IMR-90 (cell line): ENCODE results near the gene CCN2. TPM values are rescaled to one million over a fixed set of nuclear protein-coding genes. Genes with fewer than 3 reads are reported as not detected.

Experiments
- ATAC-seq: fragments of 200-7000 bp; cut with Tn5 transposase; 2 replicates; pipeline ENCODE4 v1.9.1; 2020; ENCODE audit warnings: low read depth, mild to moderate bottlenecking, moderate library complexity
- BruUV-seq: library from RNA; stranded (reverse); fragments of 400-500 nt; replicated peaks from 2 replicates; lab custom pipeline; 2021; lab: Mats Ljungman, UMichigan
- CTCF ChIA-PET: fragments of 300-600 bp; formaldehyde crosslinking; extraction: SDS; loops from one replicate; lab custom pipeline; 2021; ENCODE audit warnings: antibody characterized with exemption; lab: Yijun Ruan, JAX
- POLR2A ChIA-PET: fragments of 300-600 bp; sonication (Branson Sonifier 250); formaldehyde crosslinking; loops from one replicate; lab custom pipeline; 2022; ENCODE audit warnings: antibody characterized with exemption; ENCODE audit not compliant: unreplicated experiment; lab: Charles Lee
- DNase-seq: peaks from one replicate; pipeline ENCODE4 v3.0.0; 2013
- H2AFZ ChIP-seq: replicated peaks from 2 replicates; pipeline ENCODE3; 2013; ENCODE audit warnings: low read length, mild to moderate bottlenecking; ENCODE audit not compliant: poor library complexity
- H2AK5ac ChIP-seq: 2 replicates; pipeline ENCODE4 v1.6.1; 2013; ENCODE audit warnings: low read depth, low read length, inconsistent platforms
- H2AK9ac ChIP-seq: replicated peaks from 2 replicates; pipeline ENCODE3; 2013; ENCODE audit warnings: mild to moderate bottlenecking, low read depth, low read length, moderate library complexity; ENCODE audit not compliant: poor library complexity
- H2BK120ac ChIP-seq: 2 replicates; pipeline ENCODE4 v1.6.1; 2013; ENCODE audit warnings: low read depth, low read length, inconsistent platforms
- H2BK15ac ChIP-seq: 3 replicates; pipeline ENCODE4 v1.6.1; 2013; ENCODE audit warnings: low read depth, low read length, inconsistent platforms
- H2BK20ac ChIP-seq: 2 replicates; pipeline ENCODE4 v1.6.1; 2013; ENCODE audit warnings: low read depth, mild to moderate bottlenecking, inconsistent platforms, low read length, moderate library complexity
- H2BK5ac ChIP-seq: 2 replicates; pipeline ENCODE4 v1.6.1; 2013; ENCODE audit warnings: mild to moderate bottlenecking, low read depth, low read length, inconsistent platforms; ENCODE audit not compliant: poor library complexity, severe bottlenecking
- H3K14ac ChIP-seq: replicated peaks from 2 replicates; pipeline ENCODE4 v1.6.1; 2013; ENCODE audit warnings: low read depth, low read length, inconsistent platforms
- H3K18ac ChIP-seq: 2 replicates; pipeline ENCODE4 v1.6.1; 2013; ENCODE audit warnings: low read depth, low read length, control low read depth
- H3K23ac ChIP-seq: 2 replicates; pipeline ENCODE4 v1.6.1; 2013; ENCODE audit warnings: low read depth, low read length, inconsistent platforms
- H3K27ac ChIP-seq: 2 replicates; pipeline ENCODE4 v1.5.1; 2013; ENCODE audit warnings: mild to moderate bottlenecking, control low read depth, low read length; ENCODE audit not compliant: insufficient read depth
- H3K27me3 ChIP-seq: 2 replicates; pipeline ENCODE4 v1.6.1; 2013; ENCODE audit warnings: low read length; ENCODE audit not compliant: control insufficient read depth, insufficient read depth
- H3K36me3 ChIP-seq: 2 replicates; pipeline ENCODE4 v1.6.1; 2013; ENCODE audit warnings: low read length, mixed read lengths; ENCODE audit not compliant: control insufficient read depth, insufficient read depth
- H3K4ac ChIP-seq: 2 replicates; pipeline ENCODE4 v1.6.1; 2013; ENCODE audit warnings: low read depth, low read length, inconsistent platforms
- H3K4me1 ChIP-seq: 2 replicates; pipeline ENCODE4 v1.6.1; 2013; ENCODE audit warnings: low read length, mixed read lengths; ENCODE audit not compliant: control insufficient read depth, insufficient read depth
- H3K4me2 ChIP-seq: 2 replicates; pipeline ENCODE4 v1.6.1; 2013; ENCODE audit warnings: low read depth, mild to moderate bottlenecking, control low read depth, low read length, moderate library complexity
- H3K4me3 ChIP-seq: 2 replicates; pipeline ENCODE4 v1.5.1; 2013; ENCODE audit warnings: low read depth, mild to moderate bottlenecking, control low read depth, low read length, moderate library complexity; ENCODE audit not compliant: insufficient read depth
- H3K56ac ChIP-seq: 2 replicates; pipeline ENCODE4 v1.6.1; 2013; ENCODE audit warnings: low read length, inconsistent platforms; ENCODE audit not compliant: insufficient read depth; ENCODE audit errors: extremely low read depth
- H3K79me1 ChIP-seq, 2 experiments: 2 replicates each; pipeline ENCODE4 v1.6.1; 2013; ENCODE audit warnings: low read length in 2 of 2, inconsistent platforms in 1 of 2, low read depth in 1 of 2
- H3K9ac ChIP-seq: 2 replicates; pipeline ENCODE4 v1.6.1; 2013; ENCODE audit warnings: low read depth, low read length, control low read depth
- H3K9me1 ChIP-seq: 2 replicates; pipeline ENCODE4 v1.6.1; 2013; ENCODE audit warnings: low read length, inconsistent platforms; ENCODE audit not compliant: insufficient read depth
- H3K9me3 ChIP-seq: 2 replicates; pipeline ENCODE4 v1.6.1; 2013; ENCODE audit warnings: low read length; ENCODE audit not compliant: control insufficient read depth, insufficient read depth
- H4K20me1 ChIP-seq: 2 replicates; pipeline ENCODE4 v1.6.1; 2013; ENCODE audit warnings: low read length, inconsistent platforms; ENCODE audit not compliant: insufficient read depth
- H4K5ac ChIP-seq: 2 replicates; pipeline ENCODE4 v1.6.1; 2013; ENCODE audit warnings: mild to moderate bottlenecking, low read depth, low read length, control low read depth
- H4K8ac ChIP-seq, 2 experiments: 2 replicates each; pipeline ENCODE4 v1.6.1; 2013; ENCODE audit warnings: low read depth in 2 of 2, low read length in 2 of 2, control low read depth in 1 of 2, inconsistent platforms in 1 of 2
- H4K91ac ChIP-seq: 2 replicates; pipeline ENCODE4 v1.6.1; 2013; ENCODE audit warnings: low read depth, low read length, inconsistent platforms; ENCODE audit not compliant: insufficient read depth
- BHLHE40 ChIP-seq: fragments of 150-350 bp; IDR thresholded peaks from 2 replicates; pipeline ENCODE4 v1.6.1; 2016; ENCODE audit warnings: mild to moderate bottlenecking, low read depth, low read length
- MAFK ChIP-seq: IDR thresholded peaks from 2 replicates; pipeline ENCODE4 v1.6.1; 2012; ENCODE audit warnings: low read depth, low read length, improper control_type of control experiment
- MXI1 ChIP-seq: IDR thresholded peaks from 2 replicates; pipeline ENCODE4 v1.6.1; 2012; ENCODE audit warnings: low read depth, mild to moderate bottlenecking, low read length, moderate library complexity, borderline replicate concordance
- POLR2A ChIP-seq: IDR thresholded peaks from 2 replicates; pipeline ENCODE4 v1.6.1; 2012; ENCODE audit warnings: mild to moderate bottlenecking, low read depth, low read length
- RFX5 ChIP-seq: IDR thresholded peaks from 2 replicates; pipeline ENCODE4 v1.8.0; 2012; ENCODE audit warnings: low read depth, mild to moderate bottlenecking, low read length, moderate library complexity
- WGBS, 2 experiments: methylation state at CpG; one replicate each; pipeline versions ENCODE4 v1.1.5 to v1.1.7; 2013; ENCODE audit warnings: missing lambda C conversion rate in 2 of 2; ENCODE audit not compliant: insufficient read length in 1 of 2; ENCODE audit errors: extremely low coverage in 2 of 2; 5-methylcytosine and 5-hydroxymethylcytosine counted together
- dilution Hi-C: fragments of 300-500 bp; cut with HindIII; formaldehyde crosslinking; loops from one replicate; pipeline ENCODE4 v1.14.3; 2018; ENCODE audit warnings: low sequenced_read_pairs; ENCODE audit not compliant: unreplicated experiment
- in situ Hi-C: fragments of 300-500 bp; cut with MboI; formaldehyde crosslinking; loops from 3 replicates; pipeline ENCODE4 v1.14.3; 2019; ENCODE audit warnings: low sequenced_read_pairs, inconsistent platforms, mixed read lengths
- intact Hi-C: fragments of 100-400 bp; cut with micrococcal nuclease; formaldehyde crosslinking; loops from 2 replicates; pipeline ENCODE4 v1.10.0; 2022
- polyA plus RNA-seq, 3 experiments: library from polyadenylated mRNA; depleted of rRNA; stranded (reverse); fragments of >200 nt; gene quantifications; 2 replicates each; pipeline ENCODE4 v1.2.3, GENCODE V29; 2012; ENCODE audit warnings: low replicate concordance in 1 of 3
- total RNA-seq: library from RNA; depleted of rRNA; stranded (reverse); fragments of >200 nt; gene quantifications from 2 replicates; pipeline ENCODE4 v1.2.3, GENCODE V29; 2012

Gene CCN2
- total and polyA plus RNA-seq, 2 of the 4 experiments (the other 2 are of a cell fraction): 148 to 1,205 TPM

DNA sequence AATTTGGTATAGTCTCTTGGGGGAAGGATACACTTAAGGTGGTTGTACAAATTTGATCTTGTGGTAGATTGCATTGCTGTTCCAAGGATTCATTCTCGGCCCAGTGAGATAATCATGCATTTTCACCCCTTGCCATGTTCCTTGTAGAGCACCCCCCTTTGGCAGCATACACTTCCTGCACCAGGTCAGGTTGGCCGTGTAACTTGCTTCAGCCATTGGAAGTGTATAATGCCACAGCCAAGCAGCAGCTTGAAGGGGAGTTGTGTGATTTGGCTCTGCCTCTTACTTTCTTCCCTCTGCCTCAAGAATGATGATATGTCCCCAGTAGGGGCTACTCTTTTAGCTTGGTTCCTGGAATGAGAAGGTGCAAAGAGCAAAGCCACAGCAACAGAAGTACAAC lies 21.9 kb downstream of the CCN2 start:
- Histone ChIP-seq H3K9me1 (0 out of 2 replicates have a peak, but pooled peaks cover 4% of the 10 kb centered on the region), H2AFZ (peak overlapping the region; percentile 13), H2AK5ac (no peak overlapping the region), H2AK9ac (no peak overlapping the region), H3K27me3 (no peaks in the 10 kb centered on the region), H3K9me3 (no peaks in the 10 kb centered on the region), H2BK20ac (no peak overlapping the region), H3K56ac (no peak overlapping the region), H4K20me1 (no peaks in the 10 kb centered on the region), H3K79me1 (no peaks in the 10 kb centered on the region), H2BK120ac (no peak overlapping the region; the same call in 1 of the 2 replicates), H3K9ac (no peak overlapping the region), H4K5ac (no peak overlapping the region), H2BK5ac (no peak overlapping the region), H3K27ac (no peak overlapping the region), H3K36me3 (no peaks in the 10 kb centered on the region), H3K4me2 (no peak overlapping the region), H2BK15ac (no peak overlapping the region), H4K91ac (no peak overlapping the region), H3K23ac (no peak overlapping the region), H3K4me1 (peaks cover 7% of the 10 kb centered on the region), H3K4me3 (no peak overlapping the region), H3K4ac (no peak overlapping the region), H3K18ac (no peak overlapping the region), H4K8ac (no peak overlapping the region), H3K14ac (no peak overlapping the region; the same call in 1 of the 2 replicates)
- no CpG with 5 or more reads among the region's 2 CpGs for WGBS, 2 experiments
- ATAC-seq (no peak), DNase-seq (no peak)
- dilution Hi-C loops: no loop called here
- in situ Hi-C loops: loop anchor here (10.0 kb wide), 1 partner anchor 346 kb away; no protein-coding TSS in a partner anchor
- CTCF ChIA-PET: interaction anchor here (1.0 kb wide), 1 partner anchor 350 kb away, joined by 3 read pairs; no protein-coding TSS in a partner anchor
- TF ChIP-seq BHLHE40 (no peak), RFX5 (no peak), POLR2A (no peak), MXI1 (no peak), MAFK (no peak)
- no TSS peak for BruUV-seq
- intact Hi-C loops: no loop called here
- POLR2A ChIA-PET: no interaction called here
